ENCODE measurements around the gene CXCL8. TPM values are rescaled to one million over a fixed set of nuclear protein-coding genes. Genes with fewer than 3 reads are reported as not detected.
"Not testable (repeated sequence)": the region's sequence is repeated elsewhere in the genome, so short reads cannot be mapped to it uniquely, and the experiment has no call there.

CXCL8 gene
- total RNA-seq, 2 experiments from 2014 or later: 9.9 to 11.4 TPM

DNA sequence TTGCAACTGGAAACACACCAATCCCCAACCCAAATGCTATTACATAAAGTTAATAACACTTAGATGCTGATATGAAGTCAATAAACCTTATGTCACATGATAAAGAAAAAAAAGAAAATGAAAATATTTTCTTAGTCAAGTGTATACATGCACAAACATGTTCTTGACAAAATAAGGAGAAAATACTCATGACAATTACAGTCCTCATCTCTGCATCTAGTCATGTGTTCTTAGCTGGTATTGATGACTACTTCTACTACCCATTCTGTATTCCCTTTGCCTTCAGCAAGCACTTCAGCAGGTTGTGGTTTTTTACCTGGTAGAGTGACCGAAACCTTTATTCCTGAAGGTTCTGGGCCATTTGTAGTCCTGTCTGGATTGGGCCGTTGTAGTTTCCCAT is 24.9 kb downstream of the CXCL8 start:
- no peak overlapping the region for H3K4me3 Mint-ChIP-seq
- H3K9me3 Mint-ChIP-seq: no peaks in the 10 kb centered on the region
- H3K36me3 ChIP-seq (ENCODE audit: insufficient read depth, low read length): no peaks in the 10 kb centered on the region
- ChIA-PET CTCF (no interaction called here), POLR2A (no interaction called here)
- H3K27me3 ChIP-seq (ENCODE audit: control insufficient read depth in 1 of 2, insufficient read depth in 2 of 2, low read length in 2 of 2): no peaks in the 10 kb centered on the region
- no peak overlapping the region for H3K27ac ChIP-seq (ENCODE audit: low read depth in 1 of 2, low read length in 2 of 2)
- no peaks in the 10 kb centered on the region for H3K4me1 ChIP-seq (ENCODE audit: insufficient read depth, low read length)
- H3K27me3 Mint-ChIP-seq: no peaks in the 10 kb centered on the region
- DNase-seq (no peak), ATAC-seq (ENCODE audit: poor library complexity) (no peak)
- no peaks in the 10 kb centered on the region for H3K4me1 Mint-ChIP-seq (ENCODE audit: low read depth)
- H3K36me3 Mint-ChIP-seq (ENCODE audit: low read depth): no peaks in the 10 kb centered on the region
- H3K27ac Mint-ChIP-seq: no peak overlapping the region
- no peaks in the 10 kb centered on the region for H3K9me3 ChIP-seq (ENCODE audit: control insufficient read depth in 1 of 2, insufficient read depth in 1 of 2, low read length in 2 of 2)
- H3K4me3 ChIP-seq (ENCODE audit: low read length): no peak overlapping the region
- TF ChIP-seq, protein P1, sequence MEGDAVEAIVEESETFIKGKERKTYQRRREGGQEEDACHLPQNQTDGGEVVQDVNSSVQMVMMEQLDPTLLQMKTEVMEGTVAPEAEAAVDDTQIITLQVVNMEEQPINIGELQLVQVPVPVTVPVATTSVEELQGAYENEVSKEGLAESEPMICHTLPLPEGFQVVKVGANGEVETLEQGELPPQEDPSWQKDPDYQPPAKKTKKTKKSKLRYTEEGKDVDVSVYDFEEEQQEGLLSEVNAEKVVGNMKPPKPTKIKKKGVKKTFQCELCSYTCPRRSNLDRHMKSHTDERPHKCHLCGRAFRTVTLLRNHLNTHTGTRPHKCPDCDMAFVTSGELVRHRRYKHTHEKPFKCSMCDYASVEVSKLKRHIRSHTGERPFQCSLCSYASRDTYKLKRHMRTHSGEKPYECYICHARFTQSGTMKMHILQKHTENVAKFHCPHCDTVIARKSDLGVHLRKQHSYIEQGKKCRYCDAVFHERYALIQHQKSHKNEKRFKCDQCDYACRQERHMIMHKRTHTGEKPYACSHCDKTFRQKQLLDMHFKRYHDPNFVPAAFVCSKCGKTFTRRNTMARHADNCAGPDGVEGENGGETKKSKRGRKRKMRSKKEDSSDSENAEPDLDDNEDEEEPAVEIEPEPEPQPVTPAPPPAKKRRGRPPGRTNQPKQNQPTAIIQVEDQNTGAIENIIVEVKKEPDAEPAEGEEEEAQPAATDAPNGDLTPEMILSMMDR (IDR thresholded peaks at IDR 0.05): no peak
- intact Hi-C loops (cut with DNase I, micrococcal nuclease): no loop called here

DNA sequence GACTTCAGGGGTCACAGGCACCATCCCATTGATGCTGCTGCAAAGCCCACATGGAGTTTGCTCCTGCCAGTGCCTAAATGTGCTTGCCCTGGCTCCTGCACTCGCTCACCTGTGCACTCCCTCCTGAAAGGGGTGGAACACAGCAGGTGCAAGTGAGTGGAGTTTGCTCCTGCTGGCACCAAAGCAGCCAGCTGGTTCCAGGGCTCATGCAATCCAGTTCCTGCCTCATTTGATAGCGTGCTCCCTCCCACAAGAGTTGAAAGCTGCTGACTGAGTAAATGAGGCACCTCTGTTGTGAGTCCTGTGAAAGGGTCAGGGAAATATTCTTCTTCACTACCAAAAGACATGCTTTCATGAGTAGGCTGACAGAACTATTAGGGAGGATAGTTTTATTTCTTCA is 30.5 kb downstream of the CXCL8 start:
- ChIA-PET CTCF (no interaction called here), POLR2A (no interaction called here)
- H3K4me3 Mint-ChIP-seq: no peak overlapping the region
- Histone ChIP-seq H3K36me3 (ENCODE audit: insufficient read depth, low read length) (no peaks in the 10 kb centered on the region), H3K4me1 (ENCODE audit: insufficient read depth, low read length) (no peaks in the 10 kb centered on the region), H3K4me3 (ENCODE audit: low read length) (no peak overlapping the region), H3K9me3 (ENCODE audit: control insufficient read depth in 1 of 2, insufficient read depth in 1 of 2, low read length in 2 of 2) (no peaks in the 10 kb centered on the region), H3K27ac (ENCODE audit: low read depth in 1 of 2, low read length in 2 of 2) (no peak overlapping the region), H3K27me3 (ENCODE audit: control insufficient read depth in 1 of 2, insufficient read depth in 2 of 2, low read length in 2 of 2) (no peaks in the 10 kb centered on the region)
- intact Hi-C loops (cut with DNase I, micrococcal nuclease): no loop called here
- H3K4me1 Mint-ChIP-seq (ENCODE audit: low read depth): no peaks in the 10 kb centered on the region
- no peaks in the 10 kb centered on the region for H3K27me3 Mint-ChIP-seq
- no peaks in the 10 kb centered on the region for H3K9me3 Mint-ChIP-seq
- TF ChIP-seq, protein P1 (IDR thresholded peaks at IDR 0.05): no peak
- no peak overlapping the region for H3K27ac Mint-ChIP-seq
- ATAC-seq (ENCODE audit: poor library complexity) (no peak), DNase-seq (no peak)
- H3K36me3 Mint-ChIP-seq (ENCODE audit: low read depth): no peaks in the 10 kb centered on the region

DNA sequence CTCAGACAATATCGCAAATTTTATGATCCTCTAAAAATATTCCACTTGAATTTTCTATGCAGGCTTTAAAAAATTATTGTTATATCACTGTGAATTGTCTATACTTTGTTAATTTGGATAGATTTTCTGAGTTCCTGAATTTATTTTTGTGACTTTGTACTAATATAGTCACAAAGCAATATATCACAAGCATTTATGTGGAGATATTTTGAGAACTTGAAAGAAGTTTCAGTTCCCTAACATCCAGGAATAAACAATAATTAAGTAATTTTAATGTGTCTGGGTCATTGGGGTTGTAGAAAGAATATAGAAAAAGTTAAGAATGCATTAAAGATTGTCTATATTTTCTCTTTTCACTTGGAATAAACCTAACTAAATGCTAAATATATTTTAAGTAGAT is 32.0 kb downstream of the CXCL8 start:
- CTCF ChIA-PET: no interaction called here
- TF ChIP-seq, protein P1 (IDR thresholded peaks at IDR 0.05): no peak
- H3K4me1 ChIP-seq (ENCODE audit: insufficient read depth, low read length): no peaks in the 10 kb centered on the region
- Mint-ChIP-seq H3K36me3 (ENCODE audit: low read depth) (no peaks in the 10 kb centered on the region), H3K27me3 (no peaks in the 10 kb centered on the region), H3K4me1 (ENCODE audit: low read depth) (no peaks in the 10 kb centered on the region), H3K9me3 (no peaks in the 10 kb centered on the region), H3K27ac (no peak overlapping the region), H3K4me3 (no peak overlapping the region)
- DNase-seq (no peak), ATAC-seq (ENCODE audit: poor library complexity) (no peak)
- H3K27me3 ChIP-seq (ENCODE audit: control insufficient read depth in 1 of 2, insufficient read depth in 2 of 2, low read length in 2 of 2): no peaks in the 10 kb centered on the region
- no peaks in the 10 kb centered on the region for H3K9me3 ChIP-seq (ENCODE audit: control insufficient read depth in 1 of 2, insufficient read depth in 1 of 2, low read length in 2 of 2)
- intact Hi-C loops (cut with DNase I, micrococcal nuclease): no loop called here
- no peaks in the 10 kb centered on the region for H3K36me3 ChIP-seq (ENCODE audit: insufficient read depth, low read length)
- H3K27ac ChIP-seq (ENCODE audit: low read depth in 1 of 2, low read length in 2 of 2): no peak overlapping the region
- POLR2A ChIA-PET: no interaction called here
- H3K4me3 ChIP-seq (ENCODE audit: low read length): no peak overlapping the region

DNA sequence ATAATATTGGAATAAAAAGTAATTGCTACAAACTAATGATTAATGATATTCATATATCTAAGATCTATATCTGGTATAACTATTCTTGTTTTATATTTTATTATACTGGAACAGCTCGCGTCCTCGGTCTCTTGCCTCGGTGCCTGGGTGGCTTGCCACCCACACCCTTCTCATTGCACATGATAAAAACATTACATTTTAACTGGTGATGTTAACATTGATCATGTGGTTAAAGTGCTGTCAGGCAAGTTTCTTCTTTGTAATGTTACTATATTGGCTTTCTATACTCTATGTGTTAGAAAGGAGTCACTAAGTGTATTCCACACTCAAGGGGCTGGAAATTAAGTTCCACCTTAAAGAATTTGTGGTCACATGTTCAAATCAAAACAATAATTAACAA is 34.0 kb downstream of the CXCL8 start:
- H3K27ac ChIP-seq (ENCODE audit: low read depth in 1 of 2, low read length in 2 of 2); H3K4me1 Mint-ChIP-seq (ENCODE audit: low read depth); ATAC-seq (ENCODE audit: poor library complexity); H3K9me3 Mint-ChIP-seq; H3K4me1 ChIP-seq (ENCODE audit: insufficient read depth, low read length); H3K27me3 ChIP-seq (ENCODE audit: control insufficient read depth in 1 of 2, insufficient read depth in 2 of 2, low read length in 2 of 2); H3K9me3 ChIP-seq (ENCODE audit: control insufficient read depth in 1 of 2, insufficient read depth in 1 of 2, low read length in 2 of 2); CTCF ChIA-PET; H3K27ac Mint-ChIP-seq; H3K27me3 Mint-ChIP-seq; H3K36me3 ChIP-seq (ENCODE audit: insufficient read depth, low read length); intact Hi-C loops (cut with DNase I, micrococcal nuclease); H3K4me3 Mint-ChIP-seq; H3K4me3 ChIP-seq (ENCODE audit: low read length); H3K36me3 Mint-ChIP-seq (ENCODE audit: low read depth); POLR2A ChIA-PET; DNase-seq: not testable (repeated sequence)
